PFSK-1 (cell line): ENCODE measurements around the gene IL1RAPL2.

Experiments
- FOXP2 ChIP-seq: optimal IDR thresholded peaks from 2 replicates; pipeline ENCODE3; 2011; ENCODE audit warnings: borderline replicate concordance, control low read depth, inconsistent platforms; ENCODE audit not compliant: insufficient read depth; ENCODE audit errors: extremely low read length, extremely low read depth
- POLR2AphosphoS5 ChIP-seq: IDR thresholded peaks from 2 replicates; pipeline ENCODE4 v1.6.1; 2012; ENCODE audit warnings: low read depth, mild to moderate bottlenecking, control low read depth, low read length, moderate library complexity
- REST ChIP-seq, 2 experiments: IDR thresholded peaks; 2 replicates each; pipeline versions ENCODE4 v1.6.1 to v1.8.0; 2011 to 2012; ENCODE audit warnings: low read depth in 2 of 2, low read length in 2 of 2, control low read depth in 1 of 2, inconsistent platforms in 1 of 2, mild to moderate bottlenecking in 1 of 2, moderate library complexity in 1 of 2; ENCODE audit not compliant: insufficient read depth in 1 of 2
- SIN3A ChIP-seq: IDR thresholded peaks from 2 replicates; pipeline ENCODE4 v1.6.1; 2012; ENCODE audit warnings: mild to moderate bottlenecking, low read length, moderate library complexity, borderline replicate concordance; ENCODE audit not compliant: insufficient read depth
- TAF1 ChIP-seq: IDR thresholded peaks from 2 replicates; pipeline ENCODE4 v1.6.1; 2012; ENCODE audit warnings: low read length, control low read depth, borderline replicate concordance; ENCODE audit not compliant: insufficient read depth

The IL1RAPL2 gene

GRCh38 chrX:105211066-105211575 lies 645.1 kb downstream of the IL1RAPL2 start:
- TF ChIP-seq SIN3A = no peak

GRCh38 chrX:105219454-105220401 lies 653.7 kb downstream of the IL1RAPL2 start:
- TF ChIP-seq TAF1 (no peak), REST (IDR thresholded peaks at IDR 0.05; ENCODE audit: insufficient read depth in 1 of 2, low read depth in 2 of 2, low read length in 2 of 2) (no peak), POLR2AphosphoS5 (no peak), FOXP2 (no peak), SIN3A (no peak)

GRCh38 chrX:105220636-105221035 lies 654.6 kb downstream of the IL1RAPL2 start, which contains the start of gene TEX13A:
TSS of gene TEX13A (minus strand) at chrX:105220694. CDS start at chrX:105220397, 297 bp downstream.
- TF ChIP-seq POLR2AphosphoS5 = no peak
- no peak for TF ChIP-seq REST (IDR thresholded peaks at IDR 0.05; ENCODE audit: insufficient read depth in 1 of 2, low read depth in 2 of 2, low read length in 2 of 2)
- TF ChIP-seq SIN3A = no peak
- no peak for TF ChIP-seq FOXP2
- no peak for TF ChIP-seq TAF1

GRCh38 chrX:105221374-105221773 lies 655.4 kb downstream of the IL1RAPL2 start:
- TF ChIP-seq SIN3A (no peak), FOXP2 (no peak), TAF1 (no peak), POLR2AphosphoS5 (no peak), REST (IDR thresholded peaks at IDR 0.05; ENCODE audit: insufficient read depth in 1 of 2, low read depth in 2 of 2, low read length in 2 of 2) (no peak)

- TF ChIP-seq REST (IDR thresholded peaks at IDR 0.05; ENCODE audit: insufficient read depth in 1 of 2, low read depth in 2 of 2, low read length in 2 of 2) = no peak
- TF ChIP-seq FOXP2 = no peak
- no peak for TF ChIP-seq SIN3A
- no peak for TF ChIP-seq POLR2AphosphoS5
- TF ChIP-seq TAF1 = no peak
Observed at GRCh38 chrX:105226499-105226898, 660.5 kb downstream of the IL1RAPL2 start.
